OCI-LY7 (cell line): ENCODE results near the gene FOXP1. TPM values are rescaled to one million over a fixed set of nuclear protein-coding genes. Genes with fewer than 3 reads are reported as not detected.

Experiments
- BruUV-seq: library from RNA; stranded (reverse); fragments of 400-500 nt; replicated peaks from 2 replicates; lab custom pipeline; 2021; lab: Mats Ljungman, UMichigan
- CTCF ChIA-PET: fragments of 300-600 bp; sonication (Branson Sonifier 250); formaldehyde crosslinking; loops from one replicate; lab custom pipeline; 2022; ENCODE audit warnings: antibody characterized with exemption; ENCODE audit not compliant: unreplicated experiment; lab: Charles Lee
- POLR2A ChIA-PET: fragments of 300-600 bp; sonication (Branson Sonifier 250); formaldehyde crosslinking; loops from one replicate; lab custom pipeline; 2022; ENCODE audit warnings: antibody characterized with exemption; lab: Charles Lee
- DNase-seq: peaks from one replicate; pipeline ENCODE4 v3.0.0-alpha.2; 2015; ENCODE audit warnings: low spot score
- H2AFZ ChIP-seq: fragments of 200-600 bp; sonication (generic), shearing (Covaris generic); 2 replicates; pipeline ENCODE4 v1.6.1; 2014; ENCODE audit warnings: mild to moderate bottlenecking, antibody characterized with exemption, low read length, moderate library complexity
- H3K27ac ChIP-seq: fragments of 200-600 bp; sonication (generic); 2 replicates; pipeline ENCODE4 v1.5.1; 2014; ENCODE audit warnings: mixed run types, low read depth, mild to moderate bottlenecking, moderate library complexity, low read length, inconsistent platforms; ENCODE audit not compliant: poor library complexity, severe bottlenecking
- H3K36me3 ChIP-seq: fragments of 200-600 bp; sonication (generic); 2 replicates; pipeline ENCODE4 v1.6.1; 2014; ENCODE audit warnings: mild to moderate bottlenecking, antibody characterized with exemption, low read length, moderate library complexity, mixed read lengths; ENCODE audit not compliant: insufficient read depth
- H3K4me1 ChIP-seq: fragments of 200-600 bp; sonication (generic); 2 replicates; pipeline ENCODE4 v1.5.1; 2014; ENCODE audit warnings: mild to moderate bottlenecking, low read length; ENCODE audit not compliant: insufficient read depth, poor library complexity, severe bottlenecking
- H3K4me2 ChIP-seq: fragments of 200-600 bp; sonication (generic); 2 replicates; pipeline ENCODE4 v1.6.1; 2014; ENCODE audit warnings: mild to moderate bottlenecking, low read length
- H3K4me3 ChIP-seq: fragments of 200-600 bp; sonication (generic); 2 replicates; pipeline ENCODE4 v1.5.1; 2014; ENCODE audit warnings: mild to moderate bottlenecking, low read depth, low read length; ENCODE audit not compliant: poor library complexity, severe bottlenecking
- H3K79me2 ChIP-seq: fragments of 200-600 bp; sonication (generic); 2 replicates; pipeline ENCODE4 v1.6.1; 2016; ENCODE audit warnings: low read depth, mild to moderate bottlenecking, low read length, moderate library complexity, mixed read lengths; ENCODE audit not compliant: insufficient read depth
- H3K9me2 ChIP-seq: fragments of 200-600 bp; sonication (generic); 2 replicates; pipeline ENCODE4 v1.6.1; 2016; ENCODE audit warnings: mild to moderate bottlenecking, low read length, mixed read lengths; ENCODE audit not compliant: insufficient read depth
- H3K9me3 ChIP-seq: fragments of 200-600 bp; sonication (generic); 2 replicates; pipeline ENCODE4 v1.6.1; 2014; ENCODE audit warnings: mild to moderate bottlenecking, mixed run types, low read length, mixed read lengths
- H4K20me1 ChIP-seq: fragments of 200-600 bp; sonication (generic); 2 replicates; pipeline ENCODE4 v1.6.1; 2014; ENCODE audit warnings: mild to moderate bottlenecking, antibody characterized with exemption, low read length, moderate library complexity, mixed read lengths; ENCODE audit not compliant: insufficient read depth
- CTCF ChIP-seq: fragments of 200-600 bp; sonication (generic); conservative IDR thresholded peaks from 2 replicates; pipeline ENCODE4 v1.5.1; 2014; ENCODE audit warnings: mild to moderate bottlenecking, antibody characterized with exemption, low read length, moderate library complexity, mixed read lengths
- EZH2phosphoT487 ChIP-seq: fragments of 200-600 bp; sonication (generic); IDR thresholded peaks from 2 replicates; pipeline ENCODE4 v1.6.1; 2018; ENCODE audit warnings: low read depth, borderline replicate concordance, mild to moderate bottlenecking, mixed run types, antibody characterized with exemption, low read length, moderate library complexity, mixed read lengths
- intact Hi-C: fragments of 100-400 bp; cut with micrococcal nuclease; formaldehyde crosslinking; loops from one replicate; pipeline ENCODE4 v1.10.0; 2022; ENCODE audit not compliant: unreplicated experiment
- total RNA-seq, 2 experiments: library from RNA; depleted of rRNA in 1 of 2; stranded (reverse); fragments of >200 nt in 1 of 2; shearing (Covaris generic) in 1 of 2; gene quantifications; 2 replicates each; pipeline ENCODE4 v1.2.3, GENCODE V29; 2014 to 2022

The FOXP1 gene
- total RNA-seq, 2 experiments from 2014 or later = 87.3 to 151 TPM

GRCh38 chr3:71086777-71087142, 496.8 kb downstream of the FOXP1 start:
- DNase-seq = no peak
- H4K20me1 ChIP-seq = peaks cover 17% of the 10 kb centered on the region; the same call in 1 of the 2 replicates
- H3K9me3 ChIP-seq = no peaks in the 10 kb centered on the region
- peaks cover 57% of the 10 kb centered on the region for H3K4me1 ChIP-seq
- peaks cover 30% of the 10 kb centered on the region for H3K36me3 ChIP-seq
- intact Hi-C loops = no loop called here
- peaks cover 44% of the 10 kb centered on the region; the same call in 1 of the 2 replicates for H3K79me2 ChIP-seq
- peak overlapping the region; percentile 38; the same call in 1 of the 2 replicates for H3K4me2 ChIP-seq
- POLR2A ChIA-PET = interaction anchor here (0.5 to 2.2 kb wide), 9 partner anchors 9 to 524 kb away, joined by 3 to 11 read pairs (median 3); no protein-coding TSS in a partner anchor
- CTCF ChIA-PET = no interaction called here
- H3K9me2 ChIP-seq = no peaks in the 10 kb centered on the region
- H3K27ac ChIP-seq = peak overlapping the region; percentile 12
- TF ChIP-seq CTCF (no peak), EZH2phosphoT487 (no peak)
- no peak overlapping the region for H3K4me3 ChIP-seq
- no peak overlapping the region for H2AFZ ChIP-seq
- BruUV-seq = no TSS peak

GRCh38 chr3:71083726-71084131, 499.8 kb downstream of the FOXP1 start:
- Histone ChIP-seq H4K20me1 (peaks cover 21% of the 10 kb centered on the region; the same call in 1 of the 2 replicates), H3K9me3 (no peaks in the 10 kb centered on the region), H3K4me3 (no peak overlapping the region), H3K4me2 (no peak overlapping the region), H3K9me2 (no peaks in the 10 kb centered on the region), H3K27ac (no peak overlapping the region), H2AFZ (no peak overlapping the region), H3K36me3 (peaks cover 26% of the 10 kb centered on the region), H3K4me1 (peaks cover 33% of the 10 kb centered on the region), H3K79me2 (peaks cover 38% of the 10 kb centered on the region; the same call in 1 of the 2 replicates)
- intact Hi-C loops = no loop called here
- no TSS peak for BruUV-seq
- no peak for DNase-seq
- ChIA-PET POLR2A (interaction anchor here (0.8 to 1.4 kb wide), 2 partner anchors 11 to 49 kb away, joined by 3 read pairs; no protein-coding TSS in a partner anchor), CTCF (no interaction called here)
- no peak for TF ChIP-seq EZH2phosphoT487
- TF ChIP-seq CTCF = no peak

GRCh38 chr3:71082833-71083232, 500.7 kb downstream of the FOXP1 start:
- Histone ChIP-seq H3K9me2 (no peaks in the 10 kb centered on the region), H3K4me3 (no peak overlapping the region), H3K36me3 (peaks cover 22% of the 10 kb centered on the region), H2AFZ (no peak overlapping the region), H3K27ac (no peak overlapping the region), H3K4me1 (peaks cover 32% of the 10 kb centered on the region), H3K4me2 (no peak overlapping the region), H4K20me1 (peaks cover 21% of the 10 kb centered on the region; the same call in 1 of the 2 replicates), H3K9me3 (no peaks in the 10 kb centered on the region), H3K79me2 (peaks cover 35% of the 10 kb centered on the region; the same call in 1 of the 2 replicates)
- DNase-seq = no peak
- TF ChIP-seq EZH2phosphoT487 = no peak
- TF ChIP-seq CTCF = no peak
- ChIA-PET CTCF (no interaction called here), POLR2A (interaction anchor here (1.4 kb wide), 1 partner anchor 49 kb away, joined by 3 read pairs; no protein-coding TSS in a partner anchor)
- no TSS peak for BruUV-seq
- intact Hi-C loops = no loop called here
